Liver (tissue), 9 donors: Measurements from ENCODE around the gene NUP54. TPM values are rescaled to one million over a fixed set of nuclear protein-coding genes. Genes with fewer than 3 reads are reported as not detected.

Source experiments
- DNase-seq: peaks from one replicate; pipeline ENCODE4 v3.0.0-alpha.2; 2017; ENCODE audit warnings: low spot score
- H3K27ac ChIP-seq, 2 donors: one replicate each; pipeline ENCODE4 v1.7.0; 2013; ENCODE audit warnings: inconsistent platforms in 2 of 2, low read length in 2 of 2, control low read depth in 1 of 2, low read depth in 1 of 2, mild to moderate bottlenecking in 1 of 2
- H3K27me3 ChIP-seq, 4 donors: one replicate each; pipeline versions ENCODE4 v1.6.1 to v1.7.0; 2013; ENCODE audit warnings: low read length in 3 of 4, inconsistent platforms in 1 of 4, mild to moderate bottlenecking in 1 of 4, moderate library complexity in 1 of 4; ENCODE audit not compliant: control insufficient read depth in 4 of 4, insufficient read depth in 4 of 4
- H3K36me3 ChIP-seq, 4 donors: one replicate each; pipeline versions ENCODE4 v1.6.1 to v1.7.0; 2013; ENCODE audit warnings: low read length in 3 of 4, mild to moderate bottlenecking in 3 of 4, low read depth in 1 of 4, moderate library complexity in 1 of 4; ENCODE audit not compliant: control insufficient read depth in 4 of 4, insufficient read depth in 3 of 4
- H3K4me1 ChIP-seq, 4 donors: one replicate each; pipeline versions ENCODE4 v1.6.1 to v1.7.0; 2013; ENCODE audit warnings: low read length in 3 of 4, mild to moderate bottlenecking in 3 of 4, moderate library complexity in 1 of 4; ENCODE audit not compliant: control insufficient read depth in 4 of 4, insufficient read depth in 4 of 4
- H3K4me3 ChIP-seq, 3 donors: one replicate each; pipeline versions ENCODE4 v1.6.1 to v1.7.0; 2013; ENCODE audit warnings: low read length in 3 of 3, control low read depth in 1 of 3, low read depth in 1 of 3, mild to moderate bottlenecking in 1 of 3
- H3K9ac ChIP-seq, 2 donors: one replicate each; pipeline ENCODE4 v1.7.0; 2013; ENCODE audit warnings: low read length in 2 of 2, mild to moderate bottlenecking in 2 of 2, moderate library complexity in 2 of 2, control low read depth in 1 of 2, low read depth in 1 of 2
- H3K9me3 ChIP-seq, 4 donors: one replicate each; pipeline versions ENCODE4 v1.6.1 to v1.7.0; 2013; ENCODE audit warnings: low read length in 3 of 4; ENCODE audit not compliant: control insufficient read depth in 4 of 4
- ATF3 ChIP-seq: IDR thresholded peaks from 2 replicates; pipeline ENCODE4 v1.6.1; 2016; ENCODE audit warnings: antibody characterized with exemption
- CTCF ChIP-seq: fragments of 150-350 bp; IDR thresholded peaks from 2 replicates; pipeline ENCODE4 v1.5.1; 2017; ENCODE audit warnings: improper control_type of control experiment, low read depth, low read length; ENCODE audit not compliant: missing input control
- EGR1 ChIP-seq, 2 donors: IDR thresholded peaks; 2 replicates each; pipeline ENCODE4 v1.6.1; 2016 to 2018; ENCODE audit warnings: antibody characterized with exemption in 2 of 2, low read depth in 2 of 2
- FOXA1 ChIP-seq: IDR thresholded peaks from 2 replicates; pipeline ENCODE4 v1.6.1; 2016; ENCODE audit warnings: antibody characterized with exemption
- FOXA2 ChIP-seq: IDR thresholded peaks from 2 replicates; pipeline ENCODE4 v1.6.1; 2016; ENCODE audit warnings: antibody characterized with exemption
- GABPA ChIP-seq, 2 donors: IDR thresholded peaks in 1 of 2; conservative IDR thresholded peaks in 1 of 2; 2 replicates each; pipeline ENCODE4 v1.6.1; 2016; ENCODE audit warnings: antibody characterized with exemption in 2 of 2, mild to moderate bottlenecking in 1 of 2, moderate library complexity in 1 of 2
- HNF4A ChIP-seq, 2 donors: conservative IDR thresholded peaks; 2 replicates each; pipeline ENCODE4 v1.6.1; 2016; ENCODE audit warnings: antibody characterized with exemption in 2 of 2, mild to moderate bottlenecking in 2 of 2
- HNF4G ChIP-seq: IDR thresholded peaks from 2 replicates; pipeline ENCODE4 v1.6.1; 2016; ENCODE audit warnings: antibody characterized with exemption
- JUND ChIP-seq, 2 donors: IDR thresholded peaks; 2 replicates each; pipeline ENCODE4 v1.6.1; 2016; ENCODE audit warnings: antibody characterized with exemption in 2 of 2
- MAX ChIP-seq: IDR thresholded peaks from 2 replicates; pipeline ENCODE4 v1.6.1; 2016; ENCODE audit warnings: antibody characterized with exemption
- NR2F2 ChIP-seq: IDR thresholded peaks from 2 replicates; pipeline ENCODE4 v1.6.1; 2016; ENCODE audit warnings: antibody characterized with exemption
- RAD21 ChIP-seq, 2 donors: IDR thresholded peaks; 2 replicates each; pipeline ENCODE4 v1.6.1; 2016; ENCODE audit warnings: antibody characterized with exemption in 2 of 2, mild to moderate bottlenecking in 2 of 2
- REST ChIP-seq: IDR thresholded peaks from 2 replicates; pipeline ENCODE4 v1.6.1; 2016; ENCODE audit warnings: antibody characterized with exemption, mild to moderate bottlenecking
- RXRA ChIP-seq, 2 donors: IDR thresholded peaks; 2 replicates each; pipeline ENCODE4 v1.6.1; 2017 to 2018; ENCODE audit warnings: antibody characterized with exemption in 2 of 2, mild to moderate bottlenecking in 1 of 2
- SP1 ChIP-seq: IDR thresholded peaks from 2 replicates; pipeline ENCODE4 v1.6.1; 2018; ENCODE audit warnings: antibody characterized with exemption, mild to moderate bottlenecking
- TAF1 ChIP-seq: conservative IDR thresholded peaks from 2 replicates; pipeline ENCODE4 v1.6.1; 2016; ENCODE audit warnings: antibody characterized with exemption, mild to moderate bottlenecking
- YY1 ChIP-seq: IDR thresholded peaks from 2 replicates; pipeline ENCODE4 v1.6.1; 2016; ENCODE audit warnings: antibody characterized with exemption, mild to moderate bottlenecking
- ZBTB33 ChIP-seq: IDR thresholded peaks from 2 replicates; pipeline ENCODE4 v1.6.1; 2016; ENCODE audit warnings: antibody characterized with exemption
- WGBS: extraction: QIAGEN DNeasy Blood & Tissue Kit; methylation state at CpG from one replicate; pipeline ENCODE4 v1.1.7; 2013; 5-methylcytosine and 5-hydroxymethylcytosine counted together
- polyA plus RNA-seq, 2 donors: library from polyadenylated mRNA; stranded (reverse) in 1 of 2; unstranded in 1 of 2; fragments of 200-250 nt in 1 of 2; fragments of >200 nt in 1 of 2; fragmentation: Nextera tagmentation in 1 of 2; extraction: Ambion mirVana in 1 of 2; gene quantifications; one replicate each; pipeline versions ENCODE4 v1.2.1 to v1.2.3, GENCODE V29; 2013 to 2015
- total RNA-seq, 2 donors: library from RNA; depleted of rRNA; stranded (reverse); fragments of >200 nt; gene quantifications; one replicate each; pipeline ENCODE4 v1.2.3, GENCODE V29; 2014
- donor health status: healthy.
- donor health status: healthy.
- donor health status: healthy.
- donor health status: healthy.
- donor health status: healthy.

The NUP54 gene
- total and polyA plus RNA-seq, 4 donors = 8.3 to 29.3 (median 16.5) TPM

- H3K4me1 ChIP-seq = peaks cover 0 to 6% (median 2%) of the 10 kb centered on the region in 4 donors
- 56% methylated on average over 2 of the region's 2 CpGs for WGBS
- no peak overlapping the region for H3K4me3 ChIP-seq
- TF ChIP-seq ATF3 = no peak
- TF ChIP-seq YY1 = no peak
- TF ChIP-seq NR2F2 = no peak
- no peak for TF ChIP-seq CTCF
- TF ChIP-seq MAX = no peak
- TF ChIP-seq ZBTB33 = no peak
- TF ChIP-seq TAF1 = no peak
- no peak for TF ChIP-seq RXRA (IDR thresholded peaks at IDR 0.05)
- TF ChIP-seq GABPA (IDR thresholded peaks at IDR 0.05 in 1 of 2, conservative IDR thresholded peaks at IDR 0.05 in 1 of 2) = no peak
- TF ChIP-seq HNF4G = no peak
- H3K9me3 ChIP-seq = no peaks in the 10 kb centered on the region
- no peaks in the 10 kb centered on the region for H3K27me3 ChIP-seq
- no peak overlapping the region for H3K9ac ChIP-seq
- no peak for DNase-seq
- H3K27ac ChIP-seq = no peak overlapping the region
- peaks cover 10 to 39% (median 33%) of the 10 kb centered on the region in 4 donors for H3K36me3 ChIP-seq
Observed at GRCh38 chr4:76178296-76178695, 30.1 kb upstream of the NUP54 start.

- no peak for DNase-seq
- H3K36me3 ChIP-seq = peaks cover 13 to 45% (median 38%) of the 10 kb centered on the region in 4 donors
Observed at GRCh38 chr4:76177709-76178108, 29.5 kb upstream of the NUP54 start.

More at GRCh38 chr4:76177709-76178108, 29.5 kb upstream of the NUP54 start:
- no peak overlapping the region for H3K9ac ChIP-seq
- H3K9me3 ChIP-seq = no peaks in the 10 kb centered on the region
- TF ChIP-seq TAF1 (no peak), ZBTB33 (no peak), GABPA (IDR thresholded peaks at IDR 0.05 in 1 of 2, conservative IDR thresholded peaks at IDR 0.05 in 1 of 2) (no peak), CTCF (no peak), RXRA (IDR thresholded peaks at IDR 0.05) (no peak), HNF4G (no peak), ATF3 (no peak), HNF4A (conservative IDR thresholded peaks at IDR 0.05) (no peak), FOXA2 (no peak), FOXA1 (no peak), YY1 (no peak), REST (no peak), JUND (IDR thresholded peaks at IDR 0.05) (no peak), RAD21 (IDR thresholded peaks at IDR 0.05) (no peak), EGR1 (IDR thresholded peaks at IDR 0.05; ENCODE audit: low read depth in 2 of 2) (no peak), NR2F2 (no peak), SP1 (no peak), MAX (no peak)
- no peak overlapping the region for H3K4me3 ChIP-seq
- peaks cover 0 to 6% (median 2%) of the 10 kb centered on the region in 4 donors for H3K4me1 ChIP-seq
- no peak overlapping the region for H3K27ac ChIP-seq
- H3K27me3 ChIP-seq = no peaks in the 10 kb centered on the region
